ENCODE data around the gene TST.

TST gene

GRCh38 chr22:37019309-37020191 lies at the start of gene TST, which contains the start of gene MPST:
TSS of gene TST (minus strand) at chr22:37019447. CDS start at chr22:37018732, 715 bp downstream.
TSS of gene MPST (plus strand) at chr22:37019742. CDS start at chr22:37019837, 95 bp downstream.
- DNase-seq, result peak; percentile 79

DNA sequence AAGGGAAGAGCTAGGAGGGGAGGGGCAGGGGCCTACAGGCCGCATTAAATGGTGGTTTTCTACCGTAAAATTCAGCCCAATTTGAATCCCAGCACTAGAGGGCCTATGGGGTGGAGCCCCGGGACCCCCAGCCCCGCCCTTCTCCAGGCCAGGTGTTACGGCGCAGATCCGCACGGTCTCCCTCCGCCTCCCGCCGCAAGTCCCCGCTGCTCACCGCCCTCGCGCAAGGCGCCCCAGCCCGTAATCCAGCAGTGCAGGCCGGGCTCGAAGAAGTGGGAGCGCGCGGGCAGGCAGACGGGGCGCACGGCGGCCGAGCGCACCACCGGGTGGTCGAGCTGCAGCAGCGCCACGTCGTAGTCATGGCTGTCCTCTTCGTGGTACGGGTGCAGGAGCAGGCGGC lies 49.6 kb upstream of the TST start:
- no peak for DNase-seq

DNA sequence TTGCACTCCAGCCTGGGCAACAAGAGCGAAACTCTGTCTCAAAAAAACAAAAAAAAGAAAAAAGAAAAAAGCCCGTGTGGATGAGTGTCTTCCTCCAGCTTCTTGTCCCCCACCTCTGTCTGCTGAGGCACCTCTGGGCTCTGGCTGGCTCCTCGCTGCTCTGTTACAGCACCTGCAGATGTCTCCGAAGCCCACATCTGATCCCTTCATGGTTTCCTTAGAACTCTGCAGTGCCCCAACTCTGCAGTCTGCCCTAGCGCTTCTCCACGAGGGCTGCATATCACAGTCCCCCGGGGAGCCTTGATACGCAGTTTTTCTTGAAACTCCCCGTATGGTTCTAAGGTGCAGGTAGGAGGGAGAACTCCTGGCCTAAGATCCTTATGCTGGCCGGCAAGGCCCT lies 48.2 kb upstream of the TST start:
- no peak for DNase-seq

DNA sequence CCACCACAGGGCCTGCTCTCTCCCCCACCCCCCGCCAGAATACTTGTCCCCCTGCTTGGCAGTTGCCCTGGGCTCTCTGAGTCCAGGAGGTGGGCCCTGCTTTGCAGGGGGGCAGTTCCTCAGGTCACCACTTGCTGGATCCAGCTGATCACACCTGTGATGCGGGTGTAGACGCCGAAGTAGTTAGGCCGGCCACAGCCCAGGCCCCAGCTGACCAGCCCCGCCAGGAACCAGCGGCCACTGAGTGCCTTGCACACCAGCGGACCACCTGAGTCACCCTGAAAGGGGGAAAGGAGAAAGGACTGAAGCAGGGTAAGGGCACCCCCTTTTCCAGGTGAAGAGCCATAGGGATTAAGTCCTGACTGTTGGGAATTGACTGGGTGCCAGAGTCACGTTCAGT lies 46.7 kb upstream of the TST start:
- no peak for DNase-seq

DNA sequence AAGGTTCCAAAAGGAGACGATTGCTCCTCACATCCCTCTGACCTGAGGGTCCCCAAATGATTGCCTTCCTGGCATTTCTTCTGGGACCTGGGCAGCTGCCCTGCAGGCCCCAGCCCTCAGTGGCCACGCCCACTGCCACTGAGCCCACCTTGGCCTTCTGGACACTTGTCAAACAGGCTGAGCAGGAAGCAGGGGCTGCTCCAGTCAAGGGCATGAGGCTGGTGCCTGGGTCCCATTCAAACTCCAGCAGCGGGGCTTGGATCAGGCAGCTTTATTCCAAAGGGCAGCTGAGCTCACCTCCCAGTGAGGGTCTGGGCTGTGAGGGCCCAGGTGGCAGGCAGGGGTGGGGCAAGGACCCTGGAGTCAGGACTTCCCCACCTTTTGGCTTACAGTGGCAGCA lies 45.9 kb upstream of the TST start:
- DNase-seq, result no peak

DNA sequence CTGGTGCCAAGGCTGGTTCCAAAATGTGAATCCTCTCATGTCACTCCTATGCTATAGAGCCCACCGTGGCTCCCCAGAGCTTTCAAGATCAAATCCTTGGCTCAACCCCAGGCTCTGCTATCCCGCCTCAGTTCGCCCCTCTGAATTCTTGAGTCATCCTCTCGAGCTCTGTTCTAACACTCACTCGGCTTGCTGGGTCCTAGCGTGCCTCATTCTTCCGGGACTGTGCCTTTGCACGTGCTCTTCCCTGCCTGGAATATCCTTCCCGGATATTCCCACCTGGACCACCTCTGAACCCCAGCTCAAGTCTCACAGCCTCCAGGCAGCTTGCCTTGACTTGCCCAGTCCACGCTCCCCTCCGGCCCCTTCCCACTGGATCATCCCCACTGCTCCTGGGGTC lies 45.3 kb upstream of the TST start:
- no peak for DNase-seq

- no peak for DNase-seq
These were observed 44.5 kb upstream of the TST start for GRCh38 chr22:37063431-37064420.

GRCh38 chr22:37062702-37063381 lies 43.6 kb upstream of the TST start:
- no peak for DNase-seq

DNA sequence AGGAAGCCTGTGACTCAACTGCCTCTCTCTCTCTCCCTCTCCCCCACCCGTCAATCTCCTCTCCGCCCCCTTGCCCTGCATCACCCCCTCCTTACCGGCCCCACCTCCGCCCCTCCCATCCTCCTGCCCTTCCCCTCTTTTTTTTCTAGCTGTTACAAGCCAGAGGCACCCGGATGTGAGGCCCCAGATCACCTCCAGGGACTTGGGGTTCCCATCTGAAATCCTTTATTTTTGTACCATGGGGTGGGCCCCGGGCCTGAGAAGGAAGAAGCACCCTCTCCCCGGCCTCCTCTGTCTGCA lies 43.1 kb upstream of the TST start:
- no peak for DNase-seq

DNA sequence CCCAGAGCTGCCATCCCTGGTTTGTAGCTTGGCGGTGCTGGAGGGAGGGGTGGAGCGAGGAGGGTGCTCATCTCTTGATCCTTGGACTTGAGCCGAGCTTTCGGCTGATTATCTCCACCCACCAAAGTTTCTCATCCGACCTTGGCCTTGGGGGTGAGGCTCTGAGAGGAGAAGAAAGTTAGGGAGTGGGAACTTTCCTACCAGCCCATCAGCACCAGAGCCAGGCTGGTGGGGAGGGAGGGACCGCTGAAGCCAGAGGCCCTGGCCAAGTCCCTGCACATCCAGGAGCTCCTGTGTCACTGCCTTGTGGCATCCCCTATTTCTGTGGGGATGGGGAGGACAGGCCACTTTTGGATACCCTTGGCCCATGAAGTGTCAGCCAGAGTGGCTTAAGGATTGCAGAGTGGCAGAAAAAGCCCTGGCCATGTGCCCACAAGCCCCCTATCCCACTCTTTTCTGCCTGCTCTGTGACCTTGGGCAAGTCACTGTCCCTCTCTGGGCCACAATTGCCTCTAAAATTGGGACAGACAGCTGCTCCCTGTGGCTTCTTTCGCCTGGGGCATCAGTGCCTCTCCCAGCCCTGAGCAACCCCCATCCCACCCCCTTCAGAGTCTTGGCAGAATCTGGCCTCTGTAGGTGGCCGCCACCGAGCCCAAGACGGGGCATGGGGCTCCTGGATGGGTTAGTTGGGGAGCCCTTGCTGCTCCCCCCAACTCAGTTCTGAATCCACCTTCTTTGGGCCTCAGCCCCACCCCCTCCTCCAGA lies 42.5 kb upstream of the TST start:
- no peak for DNase-seq

DNA sequence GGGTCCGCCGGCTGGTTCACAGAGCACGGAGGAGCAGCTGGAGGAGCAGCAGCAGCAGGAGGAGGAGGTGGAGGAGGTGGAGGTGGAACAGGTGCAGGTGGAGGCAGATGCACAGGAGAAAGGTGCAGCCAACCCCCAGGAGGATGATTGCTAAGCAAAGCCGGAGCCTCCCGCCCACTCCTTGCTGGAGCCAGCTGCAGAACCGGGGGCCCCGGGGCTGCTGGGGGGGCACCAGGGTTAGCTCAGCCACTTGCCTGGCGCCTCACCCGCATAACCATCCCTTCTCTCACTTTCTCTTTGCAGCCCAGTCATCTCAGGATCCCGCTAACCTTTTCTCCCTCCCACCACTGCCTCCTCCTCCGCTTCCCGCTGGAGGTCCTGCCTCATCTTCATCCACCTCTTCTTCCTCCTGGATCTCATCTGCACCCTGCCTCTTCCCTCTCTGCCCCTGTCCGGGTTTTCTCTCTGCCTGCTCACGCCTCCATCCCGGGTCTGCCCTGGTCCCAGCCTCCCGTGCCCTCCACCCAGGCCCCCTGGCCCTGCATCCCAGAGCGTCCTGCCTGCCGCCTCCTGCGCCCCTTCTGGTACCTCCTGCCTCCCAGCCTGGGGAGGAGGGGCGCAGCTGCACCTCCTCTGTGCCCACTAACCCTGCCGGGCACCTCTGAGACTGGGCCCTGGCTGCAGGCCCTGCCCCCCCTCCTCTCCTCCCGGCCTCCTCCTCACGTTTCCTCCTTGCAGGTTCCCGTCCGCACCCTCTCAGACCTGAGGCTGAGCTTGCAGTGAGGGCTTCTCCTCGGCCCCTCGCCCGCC lies 41.8 kb upstream of the TST start:
- peak; percentile 82 for DNase-seq

GRCh38 chr22:37059876-37060449 lies 40.7 kb upstream of the TST start:
- no peak for DNase-seq

GRCh38 chr22:37058917-37059701 lies 39.9 kb upstream of the TST start:
- no peak for DNase-seq

DNA sequence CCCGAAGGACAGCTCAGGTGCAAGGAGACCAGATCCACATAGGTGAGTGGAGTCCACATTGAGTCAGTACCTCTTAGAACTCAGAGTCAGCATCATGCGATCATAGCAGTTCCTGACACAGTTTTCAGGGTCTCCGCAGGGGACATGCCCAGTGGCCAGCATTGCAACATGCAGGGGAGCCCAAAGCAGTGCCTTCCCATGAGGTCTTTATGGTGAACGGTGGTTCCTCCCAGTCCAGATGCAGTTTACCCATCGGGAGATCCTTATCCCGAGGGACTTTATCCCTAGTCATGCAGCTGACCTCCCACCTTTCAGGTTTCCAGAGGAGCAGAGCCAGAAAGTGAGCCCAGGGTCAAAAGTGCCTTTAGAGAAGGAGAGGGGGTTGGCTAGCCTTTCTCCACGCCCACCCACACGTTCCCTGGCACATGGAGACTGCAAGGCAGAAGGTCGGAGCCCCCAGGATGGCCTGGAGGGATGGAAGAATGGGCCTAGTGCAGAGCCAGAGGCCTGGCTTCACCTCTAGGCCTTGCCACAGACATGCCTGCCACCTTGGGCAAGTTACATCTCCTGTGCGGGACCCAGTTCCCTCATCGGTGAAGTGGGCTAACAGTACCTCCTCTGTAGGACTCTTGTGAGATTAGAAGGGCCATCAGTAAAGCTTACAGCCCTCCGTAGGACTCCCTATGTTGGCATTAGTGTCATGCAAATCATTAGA lies 38.7 kb upstream of the TST start:
- no peak for DNase-seq

DNA sequence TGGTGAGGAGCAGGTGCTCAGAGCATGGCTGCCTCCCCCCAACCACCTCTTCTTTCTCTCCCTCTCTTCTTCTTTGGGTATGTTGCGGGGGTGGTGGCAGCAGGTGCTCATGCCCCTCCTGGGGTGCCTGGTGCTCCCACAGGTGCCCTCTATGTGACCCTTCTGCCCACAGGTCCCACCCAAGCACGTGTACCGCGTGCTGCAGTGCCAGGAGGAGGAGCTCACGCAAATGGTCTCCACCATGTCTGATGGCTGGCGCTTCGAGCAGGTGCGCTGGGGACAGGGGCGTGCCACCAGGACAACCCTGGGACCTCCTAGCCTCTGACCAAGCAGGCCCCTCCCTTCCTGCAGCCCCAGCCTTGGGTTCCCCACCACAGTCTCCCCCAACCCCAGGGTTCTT lies 38.0 kb upstream of the TST start:
- DNase-seq, result no peak

- DNase-seq, result no peak
These were observed 37.0 kb upstream of the TST start for GRCh38 chr22:37056246-37056645.

DNA sequence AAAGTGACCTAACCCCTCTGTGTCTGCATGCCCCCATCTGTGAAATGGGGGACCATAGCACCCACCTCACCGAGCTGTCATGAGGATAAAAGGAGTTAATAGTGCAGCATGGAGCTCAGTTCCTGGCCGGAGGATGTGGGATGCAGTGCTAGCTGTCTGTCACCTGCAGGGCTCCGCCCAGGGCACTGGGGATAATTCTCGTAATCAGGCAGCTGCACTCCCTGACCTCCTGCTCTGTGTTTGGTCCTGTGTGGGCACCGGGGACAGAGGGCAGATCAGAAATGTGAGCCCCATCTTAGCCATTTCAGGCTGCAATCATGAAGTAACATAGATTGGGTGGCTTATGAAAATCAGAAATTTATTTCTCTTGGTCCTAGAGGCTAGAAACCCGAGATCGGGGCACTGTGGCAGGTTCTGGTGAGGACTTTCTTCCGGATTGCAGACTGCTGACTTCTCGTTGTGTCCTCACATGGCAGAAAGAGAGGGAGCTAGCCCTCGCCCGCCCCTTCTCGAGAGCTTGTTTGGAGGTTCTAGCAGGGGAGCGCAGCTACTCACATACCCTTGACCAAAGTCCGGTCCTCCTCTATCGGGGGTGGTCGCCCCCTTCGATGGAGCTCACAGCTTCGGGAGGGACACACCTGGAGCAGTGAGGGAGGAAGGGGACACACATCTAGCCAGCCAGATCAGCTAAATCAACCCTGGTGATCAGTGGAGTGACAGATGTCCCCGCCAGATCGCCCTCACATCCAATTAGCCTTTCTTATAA lies 35.5 kb upstream of the TST start:
- DNase-seq, result no peak

DNA sequence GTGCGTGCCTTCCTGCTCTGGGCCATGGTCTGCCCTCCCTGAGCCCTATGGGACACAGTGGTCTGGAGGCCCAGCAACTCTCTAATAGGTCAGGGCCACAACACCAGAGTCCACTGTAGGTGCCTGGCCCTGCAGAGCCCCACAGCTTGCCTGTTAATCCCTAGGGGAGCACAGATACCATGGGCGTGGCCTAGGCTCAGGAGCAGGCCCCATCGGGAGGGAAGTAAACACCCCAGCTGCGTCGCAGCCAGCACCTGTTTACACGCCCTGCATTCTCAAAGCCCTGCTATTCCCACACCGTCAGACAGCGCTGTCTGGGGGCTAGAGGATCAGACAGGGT lies 34.8 kb upstream of the TST start:
- DNase-seq, result no peak

Data from activated effector memory CD4-positive, alpha-beta T cell treated with anti-CD3 and anti-CD28 coated beads, Interleukin-2, amount 50 U/mL, for 16 hours (primary cell).